Measurements from ENCODE around the gene HK1. TPM values are rescaled to one million over a fixed set of nuclear protein-coding genes. Genes with fewer than 3 reads are reported as not detected.
A peak's percentile ranks its signal among the peaks of the same experiment; 100 is the strongest.

Gene HK1
- total RNA-seq, 2 donors from 2014 or later: 143 to 149 TPM

GRCh38 chr10:69352569-69353264 lies 74.4 kb downstream of the HK1 start:
- Mint-ChIP-seq H3K27ac (no peak overlapping the region), H3K4me1 (ENCODE audit: low read depth) (peaks cover 39% of the 10 kb centered on the region), H3K27me3 (ENCODE audit: low read depth) (no peaks in the 10 kb centered on the region), H3K36me3 (ENCODE audit: insufficient read depth in 2 of 2) (peaks cover 10 to 33% of the 10 kb centered on the region in 2 donors), H3K4me3 (no peak overlapping the region), H3K9me3 (peaks cover 0 to 4% of the 10 kb centered on the region in 2 donors)
- ATAC-seq (replicated peaks in 1 of 2) (no peak), DNase-seq (no peak)

DNA sequence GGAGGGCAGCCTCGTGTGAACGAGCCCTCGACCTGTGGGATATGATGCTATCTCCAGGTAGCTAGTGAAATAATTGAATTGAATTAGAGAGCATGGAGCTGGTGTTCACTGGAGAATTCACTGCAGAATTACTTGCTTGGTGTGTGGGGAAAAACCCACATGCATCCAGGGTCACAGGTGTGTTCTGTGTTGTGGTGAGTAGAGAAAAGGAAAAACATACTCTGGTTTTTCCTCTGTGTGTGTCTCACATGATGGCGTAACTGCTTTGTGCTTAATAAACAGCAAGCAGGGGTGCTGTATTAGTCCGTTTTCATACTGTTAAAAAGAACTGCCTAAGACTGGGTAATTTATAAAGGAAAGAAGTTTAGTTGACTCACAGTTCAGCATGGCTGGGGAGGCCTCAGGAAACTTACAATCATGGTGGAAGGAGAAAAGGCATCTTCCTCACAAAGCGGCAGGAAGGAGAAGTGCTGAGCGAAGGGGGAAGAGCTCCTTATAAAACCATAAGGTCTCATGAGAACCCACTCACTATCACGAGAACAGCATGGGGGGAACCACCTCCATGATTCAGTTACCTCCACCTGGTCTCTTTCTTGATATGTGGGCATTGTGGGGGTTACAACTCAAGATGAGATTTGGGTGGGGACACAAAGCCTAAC lies 75.8 kb downstream of the HK1 start:
- Mint-ChIP-seq H3K36me3 (ENCODE audit: insufficient read depth in 2 of 2) (peaks cover 10 to 24% of the 10 kb centered on the region in 2 donors), H3K9me3 (peaks cover 0 to 4% of the 10 kb centered on the region in 2 donors), H3K27me3 (ENCODE audit: low read depth) (no peaks in the 10 kb centered on the region), H3K27ac (no peak overlapping the region), H3K4me1 (ENCODE audit: low read depth) (peaks cover 39% of the 10 kb centered on the region), H3K4me3 (no peak overlapping the region)
- ATAC-seq (replicated peaks in 1 of 2): no peak
- no peak for DNase-seq

DNA sequence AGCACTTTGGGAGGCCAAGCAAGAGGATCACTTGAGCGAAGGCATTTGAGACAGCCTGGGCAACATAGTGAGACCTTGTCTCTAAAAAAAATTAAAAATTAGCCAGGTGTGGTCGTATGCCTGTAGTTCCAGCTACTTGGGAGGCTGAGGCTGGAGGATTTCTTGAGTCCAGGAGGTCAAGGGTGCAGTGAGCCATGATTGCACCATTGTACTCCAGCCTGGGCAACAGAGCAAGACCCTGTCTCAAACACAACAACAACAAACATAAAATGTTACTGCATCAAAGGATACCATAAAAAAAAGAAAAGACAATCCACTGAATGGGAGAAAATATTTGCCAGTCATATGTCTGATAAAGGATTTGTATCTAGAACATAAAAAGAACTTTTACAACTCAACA lies 77.9 kb downstream of the HK1 start:
- Mint-ChIP-seq H3K27me3 (ENCODE audit: low read depth) (no peaks in the 10 kb centered on the region), H3K27ac (no peak overlapping the region), H3K4me3 (no peak overlapping the region), H3K4me1 (ENCODE audit: low read depth) (peaks cover 57% of the 10 kb centered on the region), H3K9me3 (peaks cover 0 to 4% of the 10 kb centered on the region in 2 donors), H3K36me3 (ENCODE audit: insufficient read depth in 2 of 2) (peaks cover 10 to 28% of the 10 kb centered on the region in 2 donors)
- ATAC-seq (replicated peaks in 1 of 2): no peak
- DNase-seq: no peak

- Mint-ChIP-seq H3K4me3 (no peak overlapping the region), H3K9me3 (peaks cover 0 to 4% of the 10 kb centered on the region in 2 donors), H3K27ac (no peak overlapping the region), H3K36me3 (ENCODE audit: insufficient read depth in 2 of 2) (peaks cover 13 to 31% of the 10 kb centered on the region in 2 donors), H3K27me3 (ENCODE audit: low read depth) (no peaks in the 10 kb centered on the region), H3K4me1 (ENCODE audit: low read depth) (peaks cover 53% of the 10 kb centered on the region)
- ATAC-seq (replicated peaks in 1 of 2): no peak
- DNase-seq: no peak
Measured at GRCh38 chr10:69358148-69358795, 80.0 kb downstream of the HK1 start.

GRCh38 chr10:69359148-69359547 lies 80.9 kb downstream of the HK1 start:
- no peak for DNase-seq
- peak overlapping the region; percentile 46 for H3K27ac Mint-ChIP-seq
- H3K9me3 Mint-ChIP-seq: peaks cover 0 to 2% of the 10 kb centered on the region in 2 donors
- peaks cover 52% of the 10 kb centered on the region for H3K4me1 Mint-ChIP-seq (ENCODE audit: low read depth)
- H3K36me3 Mint-ChIP-seq (ENCODE audit: insufficient read depth in 2 of 2): peaks cover 7 to 24% of the 10 kb centered on the region in 2 donors
- ATAC-seq (replicated peaks in 1 of 2): peak; percentile 37 to 38
- H3K27me3 Mint-ChIP-seq (ENCODE audit: low read depth): no peaks in the 10 kb centered on the region
- peak overlapping the region in 1 of 2 donors; percentile 33 for H3K4me3 Mint-ChIP-seq

GRCh38 chr10:69359594-69359993 lies 81.3 kb downstream of the HK1 start:
- H3K9me3 Mint-ChIP-seq: no peaks in the 10 kb centered on the region
- DNase-seq (no peak), ATAC-seq (replicated peaks in 1 of 2) (peak; percentile 36 to 64)
- H3K36me3 Mint-ChIP-seq (ENCODE audit: insufficient read depth in 2 of 2): peaks cover 5 to 20% of the 10 kb centered on the region in 2 donors
- H3K4me3 Mint-ChIP-seq: peak overlapping the region in 1 of 2 donors; percentile 33
- H3K27ac Mint-ChIP-seq: peak overlapping the region; percentile 46
- H3K4me1 Mint-ChIP-seq (ENCODE audit: low read depth): peaks cover 51% of the 10 kb centered on the region
- no peaks in the 10 kb centered on the region for H3K27me3 Mint-ChIP-seq (ENCODE audit: low read depth)

DNA sequence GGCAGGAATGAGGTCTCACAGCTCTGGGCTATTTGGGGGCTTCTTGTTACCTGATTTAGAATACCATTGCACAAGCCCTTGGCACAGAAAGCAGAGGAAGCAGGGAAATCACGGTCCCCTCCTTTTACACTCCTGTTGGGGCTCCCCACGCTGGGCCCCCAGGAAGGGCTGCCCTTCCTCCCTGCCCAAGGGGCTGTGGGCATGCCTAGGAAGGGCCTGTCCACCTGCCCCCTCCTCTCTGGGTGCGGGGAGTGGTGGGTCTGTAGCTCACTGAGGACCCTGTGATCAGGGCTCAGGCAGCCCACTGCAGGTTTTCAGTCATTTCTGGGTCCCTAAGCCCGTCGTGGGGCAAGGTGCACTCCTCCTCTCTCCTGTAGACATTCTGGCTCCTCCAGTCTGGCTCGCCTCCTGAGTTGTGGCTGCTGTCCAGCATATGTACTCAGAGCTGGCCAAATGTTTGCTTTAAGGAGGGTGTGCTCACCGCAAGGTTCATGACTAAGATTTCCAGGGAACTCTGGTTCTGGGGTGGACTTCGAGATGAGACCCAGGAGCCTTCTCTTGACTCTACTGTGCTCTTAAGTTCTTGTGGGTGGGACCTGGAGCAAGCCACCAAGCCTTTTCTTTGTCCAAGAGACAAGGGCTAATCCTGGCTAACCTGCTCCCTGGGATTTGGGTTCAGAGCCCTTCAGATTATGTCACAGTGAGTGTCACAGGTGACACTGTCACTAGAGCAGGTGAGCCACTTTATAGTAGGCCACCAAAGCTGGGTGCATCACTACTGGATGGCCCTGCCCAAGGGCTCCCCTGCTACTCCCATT lies 82.4 kb downstream of the HK1 start:
- peaks cover 3 to 17% of the 10 kb centered on the region in 2 donors for H3K36me3 Mint-ChIP-seq (ENCODE audit: insufficient read depth in 2 of 2)
- no peak overlapping the region for H3K4me3 Mint-ChIP-seq
- peak overlapping the region; percentile 75 for H3K27ac Mint-ChIP-seq

DNA sequence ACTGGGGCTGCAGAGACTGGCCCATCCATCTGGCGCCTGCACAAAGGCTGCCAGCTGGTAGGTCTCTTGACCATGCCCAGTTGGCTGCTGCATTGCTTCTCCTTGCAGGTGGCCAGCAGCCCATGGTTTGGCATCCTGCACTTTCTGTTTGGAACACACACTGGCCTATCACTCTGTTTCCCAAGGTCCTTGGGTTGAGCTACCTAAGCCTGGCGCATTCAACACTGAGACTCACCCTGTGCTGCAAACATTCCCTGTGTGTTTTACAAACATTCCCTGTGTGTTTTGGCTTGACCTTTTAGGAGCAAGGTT lies 83.0 kb downstream of the HK1 start:
- H3K27ac Mint-ChIP-seq: no peak overlapping the region
- no peak for ATAC-seq (replicated peaks in 1 of 2)
- peaks cover 3 to 16% of the 10 kb centered on the region in 2 donors for H3K36me3 Mint-ChIP-seq (ENCODE audit: insufficient read depth in 2 of 2)
- H3K4me3 Mint-ChIP-seq: no peak overlapping the region
- H3K4me1 Mint-ChIP-seq (ENCODE audit: low read depth): peaks cover 51% of the 10 kb centered on the region
- no peaks in the 10 kb centered on the region for H3K27me3 Mint-ChIP-seq (ENCODE audit: low read depth)
- no peaks in the 10 kb centered on the region for H3K9me3 Mint-ChIP-seq
- DNase-seq: no peak

More for the DNA sequence above, 82.4 kb downstream of the HK1 start:
- Mint-ChIP-seq H3K27me3 (ENCODE audit: low read depth) (no peaks in the 10 kb centered on the region), H3K9me3 (no peaks in the 10 kb centered on the region), H3K4me1 (ENCODE audit: low read depth) (peaks cover 51% of the 10 kb centered on the region)
- ATAC-seq (replicated peaks in 1 of 2) (peak in 1 of 2 donors; percentile 8), DNase-seq (no peak)

DNA sequence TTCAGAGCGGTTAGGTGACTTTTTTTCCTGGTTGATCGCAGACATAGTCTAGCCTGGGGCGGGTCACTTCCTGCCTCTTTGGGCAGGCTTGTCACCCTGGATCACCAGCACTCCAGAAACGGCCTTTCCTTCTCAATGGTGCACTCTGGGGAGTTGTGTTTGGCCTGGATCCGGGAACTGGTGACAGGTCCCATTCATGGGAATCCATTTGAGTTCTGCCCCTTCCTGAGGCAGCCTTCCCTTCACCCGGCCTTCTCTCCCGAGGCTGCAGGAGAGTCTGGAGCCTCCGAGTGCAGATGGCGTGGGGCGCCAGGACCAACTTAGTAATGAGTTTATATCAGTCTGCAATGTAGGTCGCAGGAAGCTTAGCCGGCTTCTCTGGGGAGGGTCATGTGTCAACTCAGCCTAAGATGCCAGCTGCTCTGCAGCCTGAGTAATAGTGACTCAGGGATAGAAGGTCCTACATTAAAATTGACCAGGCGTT lies 84.2 kb downstream of the HK1 start:
- peaks cover 49% of the 10 kb centered on the region for H3K4me1 Mint-ChIP-seq (ENCODE audit: low read depth)
- no peaks in the 10 kb centered on the region for H3K27me3 Mint-ChIP-seq (ENCODE audit: low read depth)
- no peak for DNase-seq
- ATAC-seq (replicated peaks in 1 of 2): no peak
- H3K4me3 Mint-ChIP-seq: no peak overlapping the region
- peak overlapping the region; percentile 31 for H3K27ac Mint-ChIP-seq
- H3K9me3 Mint-ChIP-seq: no peaks in the 10 kb centered on the region
- H3K36me3 Mint-ChIP-seq (ENCODE audit: insufficient read depth in 2 of 2): peaks cover 3 to 14% of the 10 kb centered on the region in 2 donors

GRCh38 chr10:69363666-69364065 lies 85.4 kb downstream of the HK1 start:
- H3K27ac Mint-ChIP-seq: no peak overlapping the region
- no peaks in the 10 kb centered on the region for H3K27me3 Mint-ChIP-seq (ENCODE audit: low read depth)
- no peak overlapping the region for H3K4me3 Mint-ChIP-seq
- no peak for ATAC-seq (replicated peaks in 1 of 2)
- no peaks in the 10 kb centered on the region for H3K9me3 Mint-ChIP-seq
- peaks cover 5 to 14% of the 10 kb centered on the region in 2 donors for H3K36me3 Mint-ChIP-seq (ENCODE audit: insufficient read depth in 2 of 2)
- DNase-seq: no peak
- peaks cover 38% of the 10 kb centered on the region for H3K4me1 Mint-ChIP-seq (ENCODE audit: low read depth)

GRCh38 chr10:69364232-69364940 lies 86.1 kb downstream of the HK1 start:
- Mint-ChIP-seq H3K9me3 (no peaks in the 10 kb centered on the region), H3K27me3 (ENCODE audit: low read depth) (no peaks in the 10 kb centered on the region), H3K36me3 (ENCODE audit: insufficient read depth in 2 of 2) (peaks cover 9 to 17% of the 10 kb centered on the region in 2 donors), H3K4me3 (no peak overlapping the region), H3K4me1 (ENCODE audit: low read depth) (peaks cover 30% of the 10 kb centered on the region), H3K27ac (no peak overlapping the region)
- no peak for DNase-seq
- ATAC-seq (replicated peaks in 1 of 2): no peak

DNA sequence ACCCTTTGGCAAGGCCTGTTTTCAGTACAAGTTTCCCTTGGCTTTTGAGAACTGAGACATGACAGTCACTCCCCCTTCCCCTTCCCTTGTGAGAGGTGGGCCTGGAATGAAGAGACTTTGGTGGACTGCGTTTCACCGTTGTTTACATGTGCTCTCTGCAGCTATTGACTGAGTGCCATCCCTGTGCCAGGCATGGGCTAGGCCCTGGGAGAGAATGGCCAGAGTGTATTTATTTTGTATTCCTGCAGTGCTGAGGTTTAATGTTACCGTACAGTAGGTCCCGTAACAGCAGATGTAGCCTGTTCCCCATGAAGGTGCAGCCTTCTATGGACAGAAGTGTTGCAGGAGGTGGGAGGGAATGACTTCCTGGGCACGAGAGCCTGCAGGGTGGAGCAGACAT lies 88.4 kb downstream of the HK1 start:
- peaks cover 18 to 19% of the 10 kb centered on the region in 2 donors for H3K36me3 Mint-ChIP-seq (ENCODE audit: insufficient read depth in 2 of 2)
- no peaks in the 10 kb centered on the region for H3K9me3 Mint-ChIP-seq
- peaks cover 10% of the 10 kb centered on the region for H3K4me1 Mint-ChIP-seq (ENCODE audit: low read depth)
- DNase-seq: no peak
- no peak overlapping the region for H3K27ac Mint-ChIP-seq
- no peaks in the 10 kb centered on the region for H3K27me3 Mint-ChIP-seq (ENCODE audit: low read depth)
- H3K4me3 Mint-ChIP-seq: no peak overlapping the region
- ATAC-seq (replicated peaks in 1 of 2): no peak
